A673 (cell line): ENCODE data around the gene ANKS1B.

ENCODE experiments used
- EZH2 ChIP-seq: fragments of 200-600 bp; sonication (generic); IDR thresholded peaks from 2 replicates; pipeline ENCODE4 v1.6.1; 2017; ENCODE audit warnings: borderline replicate concordance, low read depth, mild to moderate bottlenecking, mixed read lengths, antibody characterized with exemption, low read length; ENCODE audit not compliant: poor library complexity, severe bottlenecking
- TF ChIP-seq, protein P1 (sequence below): fragments of 300-800, 200-600 bp; sonication (generic); conservative IDR thresholded peaks from 2 replicates; pipeline ENCODE4 v1.5.1; 2017; ENCODE audit warnings: low read depth, mild to moderate bottlenecking, antibody characterized with exemption, low read length, moderate library complexity, mixed read lengths

DNA sequence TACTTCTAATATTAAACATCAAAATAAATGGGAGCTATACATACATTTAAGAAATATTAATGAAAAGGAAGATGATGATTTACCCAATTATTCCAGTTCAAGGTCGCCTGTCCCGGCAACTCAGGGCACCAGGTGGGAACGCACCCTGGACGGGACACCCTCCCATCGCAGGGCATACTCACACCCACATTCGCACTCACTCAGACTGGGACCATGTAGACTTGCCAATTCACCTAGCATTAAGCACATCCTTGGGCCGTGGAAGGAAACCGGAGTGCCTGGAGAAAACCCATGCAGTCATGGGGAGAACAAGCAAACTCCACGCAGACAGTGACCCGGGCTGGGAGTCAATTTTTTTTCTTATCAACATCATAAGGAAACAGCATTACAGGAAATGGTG is 864.8 kb downstream of the ANKS1B start:
- TF ChIP-seq, protein P1, sequence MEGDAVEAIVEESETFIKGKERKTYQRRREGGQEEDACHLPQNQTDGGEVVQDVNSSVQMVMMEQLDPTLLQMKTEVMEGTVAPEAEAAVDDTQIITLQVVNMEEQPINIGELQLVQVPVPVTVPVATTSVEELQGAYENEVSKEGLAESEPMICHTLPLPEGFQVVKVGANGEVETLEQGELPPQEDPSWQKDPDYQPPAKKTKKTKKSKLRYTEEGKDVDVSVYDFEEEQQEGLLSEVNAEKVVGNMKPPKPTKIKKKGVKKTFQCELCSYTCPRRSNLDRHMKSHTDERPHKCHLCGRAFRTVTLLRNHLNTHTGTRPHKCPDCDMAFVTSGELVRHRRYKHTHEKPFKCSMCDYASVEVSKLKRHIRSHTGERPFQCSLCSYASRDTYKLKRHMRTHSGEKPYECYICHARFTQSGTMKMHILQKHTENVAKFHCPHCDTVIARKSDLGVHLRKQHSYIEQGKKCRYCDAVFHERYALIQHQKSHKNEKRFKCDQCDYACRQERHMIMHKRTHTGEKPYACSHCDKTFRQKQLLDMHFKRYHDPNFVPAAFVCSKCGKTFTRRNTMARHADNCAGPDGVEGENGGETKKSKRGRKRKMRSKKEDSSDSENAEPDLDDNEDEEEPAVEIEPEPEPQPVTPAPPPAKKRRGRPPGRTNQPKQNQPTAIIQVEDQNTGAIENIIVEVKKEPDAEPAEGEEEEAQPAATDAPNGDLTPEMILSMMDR: no peak
- no peak for TF ChIP-seq EZH2
